ENCODE measurements around the gene SLC25A27.

GRCh38 chr6:46689657-46690056 lies 36.9 kb downstream of the SLC25A27 start:
- TF ChIP-seq CTCF (IDR thresholded peaks at IDR 0.05; ENCODE audit: insufficient read depth, low read length, poor library complexity, severe bottlenecking) (no peak), EZH2phosphoT487 (conservative IDR thresholded peaks at IDR 0.05; ENCODE audit: low read length) (no peak)

Measured in SU-DHL-6 (cell line).